HL-60 (cell line): ENCODE measurements around the gene OFD1.

Source experiments
- DNase-seq, 2 experiments: peaks; one replicate each; pipeline ENCODE4 v3.0.0-alpha.2; 2010 to 2020; ENCODE audit warnings: low read depth in 1 of 2, low spot score in 1 of 2
- H3K27ac ChIP-seq: fragments of 250-450 bp; sonication (Bioruptor Pico); replicated peaks from 2 replicates; pipeline ENCODE4 v1.5.1; 2020; ENCODE audit warnings: mild to moderate bottlenecking, moderate library complexity
- H3K27me3 ChIP-seq: fragments of 250-450 bp; sonication (Bioruptor Pico); 2 replicates; pipeline ENCODE4 v1.5.1; 2021; ENCODE audit warnings: mild to moderate bottlenecking, moderate library complexity; ENCODE audit not compliant: insufficient read depth, poor library complexity, severe bottlenecking
- H3K4me3 ChIP-seq: replicated peaks from 2 replicates; pipeline ENCODE4 v1.5.1; 2011; ENCODE audit warnings: mild to moderate bottlenecking, control low read depth, low read length; ENCODE audit not compliant: insufficient read depth
- CTCF ChIP-seq: IDR thresholded peaks from one replicate; pipeline ENCODE4 v1.5.1; 2011; ENCODE audit warnings: low read length, control low read depth, inconsistent platforms; ENCODE audit not compliant: insufficient read depth
- GABPA ChIP-seq: IDR thresholded peaks from 2 replicates; pipeline ENCODE4 v1.6.1; 2012; ENCODE audit warnings: low read depth
- POLR2AphosphoS5 ChIP-seq: IDR thresholded peaks from 2 replicates; pipeline ENCODE4 v1.6.1; 2012; ENCODE audit warnings: low read depth
- REST ChIP-seq: IDR thresholded peaks from 2 replicates; pipeline ENCODE4 v1.6.1; 2012; ENCODE audit warnings: low read depth; ENCODE audit not compliant: insufficient replicate concordance
- SPI1 ChIP-seq: IDR thresholded peaks from 2 replicates; pipeline ENCODE4 v1.6.1; 2012; ENCODE audit warnings: low read depth, mild to moderate bottlenecking, borderline replicate concordance

The OFD1 gene

GRCh38 chrX:13703135-13703534 lies 31.4 kb upstream of the OFD1 start:
- TF ChIP-seq POLR2AphosphoS5 (no peak), CTCF (no peak), SPI1 (no peak), REST (no peak), GABPA (no peak)
- H3K27me3 ChIP-seq, result no peaks in the 10 kb centered on the region
- no peak overlapping the region for H3K27ac ChIP-seq
- H3K4me3 ChIP-seq, result no peak overlapping the region
- DNase-seq, result no peak

- H3K4me3 ChIP-seq, result no peak overlapping the region
- TF ChIP-seq GABPA, result no peak
- TF ChIP-seq POLR2AphosphoS5, result no peak
- no peak for TF ChIP-seq CTCF
- no peak for TF ChIP-seq REST
- no peak for TF ChIP-seq SPI1
- DNase-seq, result no peak
- H3K27me3 ChIP-seq, result no peaks in the 10 kb centered on the region
- H3K27ac ChIP-seq, result no peak overlapping the region
Observed at GRCh38 chrX:13703589-13703988, 31.0 kb upstream of the OFD1 start.

- DNase-seq, result no peak
- H3K27ac ChIP-seq, result no peak overlapping the region
- no peaks in the 10 kb centered on the region for H3K27me3 ChIP-seq
- no peak overlapping the region for H3K4me3 ChIP-seq
- TF ChIP-seq POLR2AphosphoS5, result no peak
- no peak for TF ChIP-seq SPI1
- TF ChIP-seq CTCF, result no peak
- TF ChIP-seq GABPA, result no peak
- TF ChIP-seq REST, result no peak
Observed at GRCh38 chrX:13711141-13711540, 23.4 kb upstream of the OFD1 start.
